ENCODE data around the gene CFAP47. TPM values are rescaled to one million over a fixed set of nuclear protein-coding genes. Genes with fewer than 3 reads are reported as not detected.
"Not testable (repeated sequence)": the region's sequence is repeated elsewhere in the genome, so short reads cannot be mapped to it uniquely, and the experiment has no call there.

CFAP47 gene
- total RNA-seq, 1 donor from 2014 or later: not detected

DNA sequence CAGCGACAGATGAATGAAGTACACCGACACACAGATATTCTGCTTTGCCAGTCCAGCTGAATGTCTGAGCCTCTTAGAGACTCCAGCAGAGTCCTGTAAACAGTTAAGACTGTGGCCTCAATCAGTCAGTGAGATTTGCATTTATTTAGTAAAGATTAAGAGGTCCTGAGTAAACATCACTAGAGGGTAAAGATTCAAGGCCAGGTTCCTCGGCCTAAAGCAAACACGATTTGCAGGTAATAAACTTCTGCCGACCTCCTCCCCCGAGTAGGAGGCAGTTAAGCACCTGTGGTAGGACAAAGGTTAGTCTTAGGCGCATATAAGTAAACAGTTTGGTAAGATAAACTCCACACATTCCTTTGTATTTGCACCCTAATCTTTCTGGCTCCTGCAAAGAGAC, 99.6 kb downstream of the CFAP47 start:
- Histone ChIP-seq H3K4me3 (no peak overlapping the region), H3K4me1 (no peaks in the 10 kb centered on the region), H3K9me3 (replicated peaks) (no peaks in the 10 kb centered on the region), H3K27ac (replicated peaks) (no peak overlapping the region), H3K36me3 (no peaks in the 10 kb centered on the region), H3K27me3 (ENCODE audit: low read depth) (no peaks in the 10 kb centered on the region)
- intact Hi-C loops (cut with micrococcal nuclease): no loop called here
- TF ChIP-seq, protein P1, sequence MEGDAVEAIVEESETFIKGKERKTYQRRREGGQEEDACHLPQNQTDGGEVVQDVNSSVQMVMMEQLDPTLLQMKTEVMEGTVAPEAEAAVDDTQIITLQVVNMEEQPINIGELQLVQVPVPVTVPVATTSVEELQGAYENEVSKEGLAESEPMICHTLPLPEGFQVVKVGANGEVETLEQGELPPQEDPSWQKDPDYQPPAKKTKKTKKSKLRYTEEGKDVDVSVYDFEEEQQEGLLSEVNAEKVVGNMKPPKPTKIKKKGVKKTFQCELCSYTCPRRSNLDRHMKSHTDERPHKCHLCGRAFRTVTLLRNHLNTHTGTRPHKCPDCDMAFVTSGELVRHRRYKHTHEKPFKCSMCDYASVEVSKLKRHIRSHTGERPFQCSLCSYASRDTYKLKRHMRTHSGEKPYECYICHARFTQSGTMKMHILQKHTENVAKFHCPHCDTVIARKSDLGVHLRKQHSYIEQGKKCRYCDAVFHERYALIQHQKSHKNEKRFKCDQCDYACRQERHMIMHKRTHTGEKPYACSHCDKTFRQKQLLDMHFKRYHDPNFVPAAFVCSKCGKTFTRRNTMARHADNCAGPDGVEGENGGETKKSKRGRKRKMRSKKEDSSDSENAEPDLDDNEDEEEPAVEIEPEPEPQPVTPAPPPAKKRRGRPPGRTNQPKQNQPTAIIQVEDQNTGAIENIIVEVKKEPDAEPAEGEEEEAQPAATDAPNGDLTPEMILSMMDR (IDR thresholded peaks at IDR 0.05; ENCODE audit: borderline replicate concordance): no peak
- DNase-seq: no peak

DNA sequence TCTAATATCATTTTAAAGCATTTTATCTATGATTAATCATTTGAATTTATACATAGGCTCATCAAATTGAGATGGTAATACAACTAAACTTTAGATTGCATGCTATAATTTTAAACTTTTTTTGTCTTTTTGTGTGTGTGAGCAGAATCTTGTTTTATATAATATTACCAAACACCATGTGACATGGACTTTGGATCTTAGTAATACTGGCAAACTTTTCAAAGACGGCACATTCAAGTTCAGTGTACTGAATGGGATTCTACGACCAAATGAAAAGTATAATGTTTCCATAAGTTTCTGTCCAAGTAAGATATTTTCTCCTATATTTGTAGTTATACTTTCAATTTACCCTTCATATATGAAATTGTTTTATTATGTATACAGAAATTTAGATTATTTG, 116.0 kb downstream of the CFAP47 start:
- Histone ChIP-seq H3K9me3 (replicated peaks) (no peaks in the 10 kb centered on the region), H3K4me1 (no peaks in the 10 kb centered on the region), H3K27ac (replicated peaks) (no peak overlapping the region), H3K36me3 (no peaks in the 10 kb centered on the region), H3K27me3 (ENCODE audit: low read depth) (no peaks in the 10 kb centered on the region), H3K4me3 (no peak overlapping the region)
- DNase-seq: no peak
- TF ChIP-seq, protein P1 (IDR thresholded peaks at IDR 0.05; ENCODE audit: borderline replicate concordance): no peak
- intact Hi-C loops (cut with micrococcal nuclease): no loop called here

DNA sequence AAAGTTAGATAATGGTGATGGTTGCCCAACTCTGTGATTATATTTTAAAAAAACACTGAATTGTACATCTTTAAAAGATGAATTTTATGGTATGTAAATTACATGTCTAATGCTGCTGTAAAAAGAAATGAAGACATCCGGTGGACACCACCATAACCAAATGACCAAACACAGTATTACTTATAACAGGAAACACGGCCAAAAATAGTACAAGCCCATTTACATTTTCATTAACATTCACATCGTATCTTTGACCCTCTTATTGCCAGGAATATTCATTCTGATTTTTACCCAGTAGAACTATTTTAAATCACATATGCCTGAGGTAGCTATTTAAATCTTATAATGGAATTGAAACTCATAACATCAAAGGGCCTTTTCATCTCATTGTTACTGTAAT, 143.2 kb downstream of the CFAP47 start:
- Histone ChIP-seq H3K9me3 (replicated peaks) (no peaks in the 10 kb centered on the region), H3K36me3 (no peaks in the 10 kb centered on the region), H3K27me3 (ENCODE audit: low read depth) (no peaks in the 10 kb centered on the region), H3K4me3 (no peak overlapping the region), H3K4me1 (no peaks in the 10 kb centered on the region), H3K27ac (replicated peaks) (no peak overlapping the region)
- DNase-seq: no peak
- intact Hi-C loops (cut with micrococcal nuclease): no loop called here
- TF ChIP-seq, protein P1 (IDR thresholded peaks at IDR 0.05; ENCODE audit: borderline replicate concordance): no peak

DNA sequence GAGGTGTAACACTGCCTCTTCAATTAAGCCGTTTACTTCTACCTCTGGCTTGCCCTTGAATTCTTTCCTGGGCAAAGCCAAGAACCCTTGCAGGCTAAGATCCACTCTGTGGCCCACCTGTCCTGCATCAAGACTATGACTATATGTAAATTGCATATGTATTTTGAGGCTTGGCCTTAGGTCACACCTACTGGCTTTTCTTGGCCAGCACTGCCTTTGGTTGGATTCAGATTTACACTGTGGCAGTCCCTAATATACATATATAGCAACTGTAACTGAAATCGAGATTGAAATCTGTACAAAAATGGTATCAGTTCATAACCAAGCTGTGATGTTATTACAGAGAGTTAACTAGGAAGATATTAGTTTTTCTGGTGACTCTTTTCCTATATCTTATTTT, 151.5 kb downstream of the CFAP47 start:
- DNase-seq: no peak
- H3K27ac ChIP-seq (replicated peaks): no peak overlapping the region
- no peaks in the 10 kb centered on the region for H3K27me3 ChIP-seq (ENCODE audit: low read depth)
- TF ChIP-seq, protein P1 (IDR thresholded peaks at IDR 0.05; ENCODE audit: borderline replicate concordance): no peak
- intact Hi-C loops (cut with micrococcal nuclease): no loop called here
- H3K36me3 ChIP-seq: no peaks in the 10 kb centered on the region
- H3K4me1 ChIP-seq: no peaks in the 10 kb centered on the region
- H3K9me3 ChIP-seq (replicated peaks): no peaks in the 10 kb centered on the region
- H3K4me3 ChIP-seq: no peak overlapping the region

DNA sequence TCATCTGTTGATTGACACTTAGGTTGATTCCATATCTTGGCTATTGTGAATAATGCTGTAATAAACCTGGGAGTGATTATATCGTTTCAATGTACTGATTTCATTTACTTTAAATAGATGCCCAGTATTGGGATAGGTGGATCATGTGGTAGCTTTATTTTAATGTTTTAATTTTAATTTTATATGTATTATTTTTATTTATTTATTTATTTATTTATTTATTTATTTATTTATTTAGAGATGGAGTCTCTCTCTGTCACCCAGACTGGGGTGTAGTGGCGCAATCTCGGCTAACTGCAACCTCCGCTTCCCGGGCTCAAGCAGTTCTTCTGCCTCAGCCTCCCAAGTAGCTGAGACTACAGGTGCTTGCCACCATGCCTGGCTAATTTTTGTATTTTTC, 155.5 kb downstream of the CFAP47 start:
- H3K27me3 ChIP-seq (ENCODE audit: low read depth); H3K27ac ChIP-seq (replicated peaks); intact Hi-C loops (cut with micrococcal nuclease); DNase-seq; H3K4me1 ChIP-seq; H3K9me3 ChIP-seq (replicated peaks); H3K4me3 ChIP-seq; H3K36me3 ChIP-seq: not testable (repeated sequence)

DNA sequence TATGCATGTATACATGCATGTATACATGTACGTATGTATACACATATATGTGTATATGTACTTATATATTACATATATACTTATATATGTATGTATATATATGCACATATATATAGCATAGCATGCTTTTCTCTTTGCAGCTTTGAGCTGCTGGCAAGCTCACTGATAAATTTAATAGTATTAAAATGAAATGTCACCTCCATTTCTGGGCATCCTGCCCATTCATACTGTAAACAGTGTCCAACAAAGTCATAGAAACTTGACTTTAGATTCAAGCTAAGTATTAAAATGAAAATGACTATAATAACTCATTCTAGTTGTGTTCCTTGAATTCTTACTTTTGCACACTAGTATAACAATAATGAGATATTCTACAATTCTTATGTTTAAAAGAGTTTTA, 163.7 kb downstream of the CFAP47 start:
- no peak overlapping the region for H3K4me3 ChIP-seq
- H3K36me3 ChIP-seq: no peaks in the 10 kb centered on the region
- no peaks in the 10 kb centered on the region for H3K27me3 ChIP-seq (ENCODE audit: low read depth)
- intact Hi-C loops (cut with micrococcal nuclease): no loop called here
- H3K9me3 ChIP-seq (replicated peaks): no peaks in the 10 kb centered on the region
- TF ChIP-seq, protein P1 (IDR thresholded peaks at IDR 0.05; ENCODE audit: borderline replicate concordance): no peak
- H3K4me1 ChIP-seq: no peaks in the 10 kb centered on the region
- no peak overlapping the region for H3K27ac ChIP-seq (replicated peaks)
- DNase-seq: no peak

Measured in left ventricle myocardium inferior (tissue), 1 donor.